GM12878 (cell line): ENCODE measurements around the gene NUDT22. TPM values are rescaled to one million over a fixed set of nuclear protein-coding genes. Genes with fewer than 3 reads are reported as not detected.

Experiments
- ATAC-seq: fragments of 200-7000 bp; cut with Tn5 transposase; 3 replicates; pipeline ENCODE4 v1.9.1; 2020; ENCODE audit warnings: mild to moderate bottlenecking, moderate library complexity
- BruUV-seq: library from RNA; stranded (reverse); fragments of 400-500 nt; replicated peaks from 2 replicates; lab custom pipeline; 2021; lab: Mats Ljungman, UMichigan
- CTCF ChIA-PET: fragments of 300-600 bp; sonication (Branson Sonifier 250); formaldehyde crosslinking; extraction: SDS; loops from one replicate; lab custom pipeline; 2021; ENCODE audit warnings: inconsistent platforms; lab: Yijun Ruan, JAX
- POLR2A ChIA-PET: fragments of 350-600 bp; formaldehyde crosslinking; extraction: SDS; loops from one replicate; lab custom pipeline; 2021; ENCODE audit warnings: inconsistent platforms; lab: Charles Lee
- RAD21 ChIA-PET: fragments of 300-600 bp; sonication (Branson Sonifier 250); formaldehyde crosslinking; loops from one replicate; lab custom pipeline; 2023; ENCODE audit warnings: antibody characterized with exemption; ENCODE audit not compliant: unreplicated experiment; lab: Charles Lee
- SMC1A ChIA-PET: fragments of 300-600 bp; sonication (Branson Sonifier 250); formaldehyde crosslinking; loops from one replicate; lab custom pipeline; 2023; ENCODE audit not compliant: unreplicated experiment, uncharacterized antibody; lab: Charles Lee
- DNase-seq: peaks from one replicate; pipeline ENCODE4 v3.0.0-alpha.2; 2011; ENCODE audit warnings: low read depth, low spot score
- FAIRE-seq: peaks from 3 replicates; lab custom pipeline; 2011; peaks lifted over from hg19 to GRCh38; lab: Jason Lieb, UNC
- H2AFZ ChIP-seq: 2 replicates; pipeline ENCODE4 v1.6.0; 2011; ENCODE audit warnings: low read depth, low read length, control low read depth; ENCODE audit not compliant: control insufficient read depth
- H3K27ac ChIP-seq: 2 replicates; pipeline ENCODE4 v1.5.1; 2011; ENCODE audit warnings: control low read depth; ENCODE audit not compliant: control insufficient read depth, insufficient read depth
- H3K27me3 ChIP-seq, 2 experiments: replicated peaks in 1 of 2; 2 replicates each; pipeline versions ENCODE4 v1.6.0 to v1.6.1; 2011; ENCODE audit warnings: low read length in 1 of 2; ENCODE audit not compliant: control insufficient read depth in 2 of 2, insufficient read depth in 2 of 2
- H3K36me3 ChIP-seq, 2 experiments: 2 replicates each; pipeline ENCODE4 v1.5.1; 2011; ENCODE audit warnings: low read length in 1 of 2; ENCODE audit not compliant: control insufficient read depth in 2 of 2, insufficient read depth in 2 of 2
- H3K4me1 ChIP-seq: 2 replicates; pipeline ENCODE4 v1.6.1; 2011; ENCODE audit warnings: mild to moderate bottlenecking, low read length, moderate library complexity, mixed read lengths; ENCODE audit not compliant: control insufficient read depth, insufficient read depth
- H3K4me2 ChIP-seq: 2 replicates; pipeline ENCODE4 v1.6.0; 2011; ENCODE audit warnings: control low read depth; ENCODE audit not compliant: control insufficient read depth, insufficient read depth
- H3K4me3 ChIP-seq: fragments of 200-600 bp; sonication (generic); 2 replicates; pipeline ENCODE4 v1.5.1; 2016
- H3K79me2 ChIP-seq: 2 replicates; pipeline ENCODE4 v1.6.0; 2011; ENCODE audit warnings: low read length; ENCODE audit not compliant: control insufficient read depth, insufficient read depth
- H3K9ac ChIP-seq: 2 replicates; pipeline ENCODE4 v1.8.0; 2011; ENCODE audit warnings: low read length, control low read depth, mixed read lengths; ENCODE audit not compliant: control insufficient read depth, insufficient read depth
- H3K9me3 ChIP-seq: replicated peaks from 3 replicates; pipeline ENCODE4 v1.5.1; 2011; ENCODE audit warnings: mild to moderate bottlenecking, low read length; ENCODE audit not compliant: control insufficient read depth, insufficient read depth
- H4K20me1 ChIP-seq: 2 replicates; pipeline ENCODE4 v1.6.0; 2011; ENCODE audit not compliant: control insufficient read depth, insufficient read depth
- CBX5 ChIP-seq: sonication (generic); IDR thresholded peaks from 2 replicates; pipeline ENCODE4 v1.6.1; 2016; ENCODE audit warnings: low read depth, moderate library complexity, mild to moderate bottlenecking, inconsistent platforms
- IKZF1 ChIP-seq: fragments of 450-650 bp; conservative IDR thresholded peaks from 2 replicates; pipeline ENCODE4 v1.6.1; 2017; ENCODE audit warnings: antibody characterized with exemption, mild to moderate bottlenecking
- MEF2B ChIP-seq: fragments of 450-650 bp; IDR thresholded peaks from 2 replicates; pipeline ENCODE4 v1.6.1; 2018; ENCODE audit warnings: mild to moderate bottlenecking, moderate library complexity; ENCODE audit not compliant: partially characterized antibody, poor library complexity, severe bottlenecking
- NR2C2 ChIP-seq: IDR thresholded peaks from 2 replicates; pipeline ENCODE4 v1.6.1; 2011; ENCODE audit warnings: borderline replicate concordance, low read depth; ENCODE audit not compliant: control insufficient read depth, insufficient read length
- POLR2A ChIP-seq: IDR thresholded peaks from 2 replicates; pipeline ENCODE4 v1.6.1; 2011; ENCODE audit warnings: low read depth, mild to moderate bottlenecking, low read length
- SMAD5 ChIP-seq: IDR thresholded peaks from 2 replicates; pipeline ENCODE4 v1.6.1; 2016; ENCODE audit warnings: antibody characterized with exemption, low read depth
- SPI1 ChIP-seq: IDR thresholded peaks from 2 replicates; pipeline ENCODE4 v1.6.1; 2011; ENCODE audit warnings: low read depth, mild to moderate bottlenecking, low read length, moderate library complexity, borderline replicate concordance; ENCODE audit not compliant: insufficient read depth
- ZBED1 ChIP-seq: IDR thresholded peaks from 2 replicates; pipeline ENCODE4 v1.6.1; 2016; ENCODE audit warnings: borderline replicate concordance
- WGBS: methylation state at CpG from one replicate; pipeline ENCODE4 v1.1.6; 2016; ENCODE audit warnings: low lambda C conversion rate; ENCODE audit not compliant: insufficient replicate concordance, insufficient coverage; ENCODE audit errors: missing lambda C conversion rate; 5-methylcytosine and 5-hydroxymethylcytosine counted together
- in situ Hi-C: fragments of 300-500 bp; cut with MboI; formaldehyde crosslinking; loops from 9 replicates; pipeline ENCODE4 v1.14.3; 2018; ENCODE audit warnings: mixed read lengths
- intact Hi-C: fragments of 100-400 bp; cut with micrococcal nuclease; formaldehyde crosslinking; loops from one replicate; pipeline ENCODE4 v1.14.2; 2022; ENCODE audit not compliant: unreplicated experiment
- polyA plus RNA-seq, 11 experiments: library from polyadenylated mRNA; depleted of rRNA in 4 of 11; unstranded in 6 of 11; stranded (reverse) in 5 of 11; fragments of >200 nt; fragmentation: Nextera tagmentation in 4 of 11; fragmentation: Illumina TruSeq in 1 of 11; extraction: Ambion mirVana in 4 of 11; extraction: Trizol in 1 of 11; gene quantifications; 1 replicate in 1 of 11; 2 replicates in 10 of 11; pipeline versions ENCODE4 v1.2.1 to v1.2.3, GENCODE V29; 2011 to 2016; ENCODE audit warnings: inconsistent platforms in 2 of 11, missing spikeins in 2 of 11, low read depth in 1 of 11
- total RNA-seq, 4 experiments: library from RNA; depleted of rRNA in 3 of 4; stranded (reverse); fragments of >200 nt in 3 of 4; fragmentation: Illumina TruSeq in 1 of 4; extraction: Trizol in 1 of 4; gene quantifications; 2 replicates each; pipeline versions ENCODE4 v1.2.1 to v1.2.3, GENCODE V29; 2013 to 2021
- TF ChIP-seq, protein P1 (sequence below): fragments of 450-650 bp; IDR thresholded peaks from 2 replicates; pipeline ENCODE4 v1.6.1; 2017; ENCODE audit warnings: mild to moderate bottlenecking, low read depth, inconsistent platforms; ENCODE audit not compliant: poor library complexity, severe bottlenecking
- TF ChIP-seq, protein P2 (sequence below), 3 experiments: IDR thresholded peaks in 2 of 3; conservative IDR thresholded peaks in 1 of 3; 2 replicates each; pipeline ENCODE4 v1.5.1; 2011; ENCODE audit warnings: low read depth in 3 of 3, low read length in 3 of 3, mild to moderate bottlenecking in 3 of 3, control low read depth in 2 of 3, moderate library complexity in 2 of 3, inconsistent platforms in 1 of 3, mixed read lengths in 1 of 3; ENCODE audit not compliant: control insufficient read depth in 2 of 3, insufficient read depth in 1 of 3; ENCODE audit errors: extremely low read depth in 1 of 3
- TF ChIP-seq, protein P3 (sequence below): fragments of 150-350 bp; IDR thresholded peaks from 2 replicates; pipeline ENCODE4 v1.6.1; 2016; ENCODE audit warnings: low read depth, low read length

Gene NUDT22
- total and polyA plus RNA-seq, 10 of the 15 experiments (the other 5 are each of a cell fraction or from before 2014, with no cell fraction given) = 6.7 to 115 (median 64.7) TPM

DNA sequence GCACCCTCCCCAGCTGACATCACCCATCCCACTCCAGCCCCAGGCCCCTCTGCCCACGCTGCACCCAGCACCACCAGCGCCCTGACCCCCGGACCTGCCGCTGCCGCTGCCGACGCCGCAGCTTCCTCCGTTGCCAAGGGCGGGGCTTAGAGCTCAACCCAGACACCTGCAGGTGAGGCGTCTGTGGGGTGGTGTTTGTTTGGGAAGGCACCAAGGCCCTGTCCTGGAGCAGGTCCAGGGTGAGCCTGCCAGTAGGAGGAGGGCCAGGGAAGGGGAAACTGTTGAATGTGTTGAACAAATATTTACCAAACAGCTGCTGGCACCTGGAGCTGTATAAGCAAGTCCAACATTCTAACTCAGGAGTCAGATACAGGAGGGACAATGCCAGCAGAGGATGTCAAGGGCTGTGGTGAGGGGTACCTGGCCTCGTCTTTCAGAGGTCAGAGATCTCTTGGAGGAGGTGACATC, 11.4 kb downstream of the NUDT22 start (continued):
- TF ChIP-seq, protein P1, sequence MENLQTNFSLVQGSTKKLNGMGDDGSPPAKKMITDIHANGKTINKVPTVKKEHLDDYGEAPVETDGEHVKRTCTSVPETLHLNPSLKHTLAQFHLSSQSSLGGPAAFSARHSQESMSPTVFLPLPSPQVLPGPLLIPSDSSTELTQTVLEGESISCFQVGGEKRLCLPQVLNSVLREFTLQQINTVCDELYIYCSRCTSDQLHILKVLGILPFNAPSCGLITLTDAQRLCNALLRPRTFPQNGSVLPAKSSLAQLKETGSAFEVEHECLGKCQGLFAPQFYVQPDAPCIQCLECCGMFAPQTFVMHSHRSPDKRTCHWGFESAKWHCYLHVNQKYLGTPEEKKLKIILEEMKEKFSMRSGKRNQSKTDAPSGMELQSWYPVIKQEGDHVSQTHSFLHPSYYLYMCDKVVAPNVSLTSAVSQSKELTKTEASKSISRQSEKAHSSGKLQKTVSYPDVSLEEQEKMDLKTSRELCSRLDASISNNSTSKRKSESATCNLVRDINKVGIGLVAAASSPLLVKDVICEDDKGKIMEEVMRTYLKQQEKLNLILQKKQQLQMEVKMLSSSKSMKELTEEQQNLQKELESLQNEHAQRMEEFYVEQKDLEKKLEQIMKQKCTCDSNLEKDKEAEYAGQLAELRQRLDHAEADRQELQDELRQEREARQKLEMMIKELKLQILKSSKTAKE = no peak
- TF ChIP-seq, protein P2, sequence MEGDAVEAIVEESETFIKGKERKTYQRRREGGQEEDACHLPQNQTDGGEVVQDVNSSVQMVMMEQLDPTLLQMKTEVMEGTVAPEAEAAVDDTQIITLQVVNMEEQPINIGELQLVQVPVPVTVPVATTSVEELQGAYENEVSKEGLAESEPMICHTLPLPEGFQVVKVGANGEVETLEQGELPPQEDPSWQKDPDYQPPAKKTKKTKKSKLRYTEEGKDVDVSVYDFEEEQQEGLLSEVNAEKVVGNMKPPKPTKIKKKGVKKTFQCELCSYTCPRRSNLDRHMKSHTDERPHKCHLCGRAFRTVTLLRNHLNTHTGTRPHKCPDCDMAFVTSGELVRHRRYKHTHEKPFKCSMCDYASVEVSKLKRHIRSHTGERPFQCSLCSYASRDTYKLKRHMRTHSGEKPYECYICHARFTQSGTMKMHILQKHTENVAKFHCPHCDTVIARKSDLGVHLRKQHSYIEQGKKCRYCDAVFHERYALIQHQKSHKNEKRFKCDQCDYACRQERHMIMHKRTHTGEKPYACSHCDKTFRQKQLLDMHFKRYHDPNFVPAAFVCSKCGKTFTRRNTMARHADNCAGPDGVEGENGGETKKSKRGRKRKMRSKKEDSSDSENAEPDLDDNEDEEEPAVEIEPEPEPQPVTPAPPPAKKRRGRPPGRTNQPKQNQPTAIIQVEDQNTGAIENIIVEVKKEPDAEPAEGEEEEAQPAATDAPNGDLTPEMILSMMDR (IDR thresholded peaks at IDR 0.05 in 2 of 3, conservative IDR thresholded peaks at IDR 0.05 in 1 of 3; ENCODE audit: control insufficient read depth in 2 of 3, extremely low read depth in 1 of 3, insufficient read depth in 1 of 3, low read depth in 3 of 3, low read length in 3 of 3) = no peak
- TF ChIP-seq, all 136 proteins: peak for 0

DNA sequence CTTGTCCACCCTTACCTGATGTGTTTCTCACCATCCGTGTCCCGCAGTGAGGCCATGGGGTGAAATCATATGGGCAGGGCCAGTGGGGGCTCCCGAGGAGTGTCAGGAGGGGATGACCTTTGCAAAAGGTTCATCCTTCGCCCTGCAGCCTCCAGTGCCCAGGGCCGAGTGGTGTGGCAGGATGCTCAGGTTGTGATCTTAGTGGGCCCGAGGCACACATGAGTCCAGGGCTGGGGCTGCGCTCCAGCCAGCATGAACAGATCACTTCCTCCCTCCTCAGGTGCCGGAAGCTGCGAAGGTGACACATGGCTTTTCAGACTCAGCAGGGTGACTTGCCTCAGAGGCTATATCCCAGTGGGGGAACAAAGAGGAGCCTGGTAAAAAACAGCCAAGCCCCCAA, 12.0 kb downstream of the NUDT22 start:
- peak; percentile 18 for FAIRE-seq

More for the DNA sequence above, 12.0 kb downstream of the NUDT22 start:
- DNase-seq (no peak), ATAC-seq (no peak)
- H3K4me2 ChIP-seq = no peak overlapping the region
- WGBS = 13% methylated on average over 9 of the region's 9 CpGs
- TF ChIP-seq ZBED1 = no peak
- TF ChIP-seq MEF2B = no peak
- TF ChIP-seq SPI1 = peak; percentile 64
- TF ChIP-seq CBX5 = no peak
- TF ChIP-seq, protein P3, sequence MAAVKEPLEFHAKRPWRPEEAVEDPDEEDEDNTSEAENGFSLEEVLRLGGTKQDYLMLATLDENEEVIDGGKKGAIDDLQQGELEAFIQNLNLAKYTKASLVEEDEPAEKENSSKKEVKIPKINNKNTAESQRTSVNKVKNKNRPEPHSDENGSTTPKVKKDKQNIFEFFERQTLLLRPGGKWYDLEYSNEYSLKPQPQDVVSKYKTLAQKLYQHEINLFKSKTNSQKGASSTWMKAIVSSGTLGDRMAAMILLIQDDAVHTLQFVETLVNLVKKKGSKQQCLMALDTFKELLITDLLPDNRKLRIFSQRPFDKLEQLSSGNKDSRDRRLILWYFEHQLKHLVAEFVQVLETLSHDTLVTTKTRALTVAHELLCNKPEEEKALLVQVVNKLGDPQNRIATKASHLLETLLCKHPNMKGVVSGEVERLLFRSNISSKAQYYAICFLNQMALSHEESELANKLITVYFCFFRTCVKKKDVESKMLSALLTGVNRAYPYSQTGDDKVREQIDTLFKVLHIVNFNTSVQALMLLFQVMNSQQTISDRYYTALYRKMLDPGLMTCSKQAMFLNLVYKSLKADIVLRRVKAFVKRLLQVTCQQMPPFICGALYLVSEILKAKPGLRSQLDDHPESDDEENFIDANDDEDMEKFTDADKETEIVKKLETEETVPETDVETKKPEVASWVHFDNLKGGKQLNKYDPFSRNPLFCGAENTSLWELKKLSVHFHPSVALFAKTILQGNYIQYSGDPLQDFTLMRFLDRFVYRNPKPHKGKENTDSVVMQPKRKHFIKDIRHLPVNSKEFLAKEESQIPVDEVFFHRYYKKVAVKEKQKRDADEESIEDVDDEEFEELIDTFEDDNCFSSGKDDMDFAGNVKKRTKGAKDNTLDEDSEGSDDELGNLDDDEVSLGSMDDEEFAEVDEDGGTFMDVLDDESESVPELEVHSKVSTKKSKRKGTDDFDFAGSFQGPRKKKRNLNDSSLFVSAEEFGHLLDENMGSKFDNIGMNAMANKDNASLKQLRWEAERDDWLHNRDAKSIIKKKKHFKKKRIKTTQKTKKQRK = no peak
- no peak for TF ChIP-seq IKZF1
- TF ChIP-seq NR2C2 = no peak
- no peak for TF ChIP-seq SMAD5
- peak; percentile 25; the same call in 1 of the 2 replicates for TF ChIP-seq POLR2A
- no peaks in the 10 kb centered on the region for H3K9me3 ChIP-seq
- CTCF ChIA-PET = interaction anchor here (0.8 to 6.2 kb wide), 5 partner anchors 11 to 66 kb away, joined by 3 to 31 read pairs (median 5); partner anchors contain the start of genes ESRRA, FERMT3 and PLCB3
- H3K27ac ChIP-seq = peak overlapping the region; percentile 92
- in situ Hi-C loops (loop anchor here (25.0 kb wide), 1 partner anchor 1624 kb away; the partner anchor contains the start of genes CFL1, EFEMP2 and MUS81), intact Hi-C loops (no loop called here)
- SMC1A ChIA-PET = no interaction called here
- H3K36me3 ChIP-seq = peaks cover 0 to 5% of the 10 kb centered on the region in 2 experiments; a peak in 2 of 4 replicates
- H3K79me2 ChIP-seq = peaks cover 27% of the 10 kb centered on the region
- no TSS peak for BruUV-seq
- H3K27me3 ChIP-seq = no peaks in the 10 kb centered on the region
- RAD21 ChIA-PET = interaction anchor here (0.9 to 1.0 kb wide), 3 partner anchors 8 to 34 kb away, joined by 3 read pairs; partner anchors contain the start of gene PPP1R14B
- POLR2A ChIA-PET = interaction anchor here (1.2 to 3.0 kb wide), 4 partner anchors 12 to 34 kb away, joined by 3 to 21 read pairs (median 6); partner anchors contain the start of gene FERMT3
- H2AFZ ChIP-seq = no peak overlapping the region
- peaks cover 50% of the 10 kb centered on the region for H3K4me1 ChIP-seq
- H3K9ac ChIP-seq = peak overlapping the region; percentile 4; the same call in 1 of the 2 replicates
- H4K20me1 ChIP-seq = no peaks in the 10 kb centered on the region
- H3K4me3 ChIP-seq = no peak overlapping the region
